ENCODE measurements around the gene PRKAR1B.

Gene PRKAR1B

DNA sequence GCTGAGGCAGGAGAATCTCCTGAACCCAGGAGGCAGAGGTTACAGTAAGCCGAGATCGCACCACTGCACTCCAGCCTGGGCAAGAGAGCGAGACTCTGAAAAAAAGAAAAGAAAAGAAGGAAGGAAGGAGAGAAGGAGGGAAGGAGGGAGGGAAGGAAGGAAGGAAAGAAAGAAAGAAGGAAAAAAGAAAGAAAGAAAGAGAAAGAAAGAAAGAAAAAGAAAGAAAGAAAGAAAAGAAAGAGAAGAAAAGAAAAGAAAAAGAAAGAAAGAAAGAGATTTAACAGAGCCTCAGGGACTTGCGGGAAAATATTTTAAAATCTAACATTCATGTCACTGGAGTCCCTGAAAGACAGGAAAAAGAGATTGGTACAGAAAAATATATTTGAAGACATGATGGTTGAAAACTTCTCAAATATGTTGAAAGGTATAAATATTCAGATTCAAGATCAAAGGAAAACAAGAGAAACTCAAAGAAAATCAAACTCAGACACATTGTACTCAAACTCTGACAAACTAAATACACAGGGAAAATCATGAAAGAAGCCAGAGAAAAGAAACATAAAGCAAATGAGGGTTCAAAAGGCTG lies 25.9 kb downstream of the PRKAR1B start:
- no peaks in the 10 kb centered on the region for H3K27me3 ChIP-seq (ENCODE audit: insufficient read depth, low read length)
- H2AFZ ChIP-seq (ENCODE audit: low read length), result no peak overlapping the region
- H3K9me3 ChIP-seq (ENCODE audit: low read length), result peaks cover 4% of the 10 kb centered on the region; the same call in 1 of the 2 replicates
- no peaks in the 10 kb centered on the region for H3K79me2 ChIP-seq (ENCODE audit: insufficient read depth, low read length)
- TF ChIP-seq, protein P1, sequence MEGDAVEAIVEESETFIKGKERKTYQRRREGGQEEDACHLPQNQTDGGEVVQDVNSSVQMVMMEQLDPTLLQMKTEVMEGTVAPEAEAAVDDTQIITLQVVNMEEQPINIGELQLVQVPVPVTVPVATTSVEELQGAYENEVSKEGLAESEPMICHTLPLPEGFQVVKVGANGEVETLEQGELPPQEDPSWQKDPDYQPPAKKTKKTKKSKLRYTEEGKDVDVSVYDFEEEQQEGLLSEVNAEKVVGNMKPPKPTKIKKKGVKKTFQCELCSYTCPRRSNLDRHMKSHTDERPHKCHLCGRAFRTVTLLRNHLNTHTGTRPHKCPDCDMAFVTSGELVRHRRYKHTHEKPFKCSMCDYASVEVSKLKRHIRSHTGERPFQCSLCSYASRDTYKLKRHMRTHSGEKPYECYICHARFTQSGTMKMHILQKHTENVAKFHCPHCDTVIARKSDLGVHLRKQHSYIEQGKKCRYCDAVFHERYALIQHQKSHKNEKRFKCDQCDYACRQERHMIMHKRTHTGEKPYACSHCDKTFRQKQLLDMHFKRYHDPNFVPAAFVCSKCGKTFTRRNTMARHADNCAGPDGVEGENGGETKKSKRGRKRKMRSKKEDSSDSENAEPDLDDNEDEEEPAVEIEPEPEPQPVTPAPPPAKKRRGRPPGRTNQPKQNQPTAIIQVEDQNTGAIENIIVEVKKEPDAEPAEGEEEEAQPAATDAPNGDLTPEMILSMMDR (IDR thresholded peaks at IDR 0.05; ENCODE audit: low read length), result no peak
- H3K4me1 ChIP-seq (ENCODE audit: insufficient read depth, low read length, severe bottlenecking), result no peaks in the 10 kb centered on the region
- no peak overlapping the region for H3K27ac ChIP-seq (ENCODE audit: low read depth, low read length, poor library complexity, severe bottlenecking)
- no peaks in the 10 kb centered on the region for H4K20me1 ChIP-seq (ENCODE audit: insufficient read depth, low read length)
- H3F3A ChIP-seq (ENCODE audit: insufficient read depth, low read length), result no peaks in the 10 kb centered on the region
- no peak overlapping the region for H3K4me2 ChIP-seq (ENCODE audit: low read length)
- H3K9me2 ChIP-seq (ENCODE audit: low read depth, low read length), result no peaks in the 10 kb centered on the region
- peaks cover 8% of the 10 kb centered on the region for H3K36me3 ChIP-seq (ENCODE audit: insufficient read depth, low read length)
- no peak overlapping the region for H3K4me3 ChIP-seq (ENCODE audit: low read depth, low read length, poor library complexity, severe bottlenecking)
- no peak overlapping the region for H3K9ac ChIP-seq (ENCODE audit: low read length)

- no peak overlapping the region for H3K9ac ChIP-seq (ENCODE audit: low read length)
- H3K4me1 ChIP-seq (ENCODE audit: insufficient read depth, low read length, severe bottlenecking), result no peaks in the 10 kb centered on the region
- no peak overlapping the region for H3K4me3 ChIP-seq (ENCODE audit: low read depth, low read length, poor library complexity, severe bottlenecking)
- no peaks in the 10 kb centered on the region for H4K20me1 ChIP-seq (ENCODE audit: insufficient read depth, low read length)
- no peaks in the 10 kb centered on the region for H3K27me3 ChIP-seq (ENCODE audit: insufficient read depth, low read length)
- TF ChIP-seq EZH2 (IDR thresholded peaks at IDR 0.05; ENCODE audit: borderline replicate concordance, low read length), result no peak
- TF ChIP-seq, protein P1 (IDR thresholded peaks at IDR 0.05; ENCODE audit: low read length), result no peak
- H3F3A ChIP-seq (ENCODE audit: insufficient read depth, low read length), result no peaks in the 10 kb centered on the region
- H3K27ac ChIP-seq (ENCODE audit: low read depth, low read length, poor library complexity, severe bottlenecking), result no peak overlapping the region
- peaks cover 4% of the 10 kb centered on the region; the same call in 1 of the 2 replicates for H3K9me3 ChIP-seq (ENCODE audit: low read length)
- H3K9me2 ChIP-seq (ENCODE audit: low read depth, low read length), result no peaks in the 10 kb centered on the region
- H3K79me2 ChIP-seq (ENCODE audit: insufficient read depth, low read length), result no peaks in the 10 kb centered on the region
- no peak overlapping the region for H3K4me2 ChIP-seq (ENCODE audit: low read length)
- peaks cover 8% of the 10 kb centered on the region for H3K36me3 ChIP-seq (ENCODE audit: insufficient read depth, low read length)
- no peak overlapping the region for H2AFZ ChIP-seq (ENCODE audit: low read length)
These were observed 27.5 kb downstream of the PRKAR1B start for GRCh38 chr7:699476-700170.

DNA sequence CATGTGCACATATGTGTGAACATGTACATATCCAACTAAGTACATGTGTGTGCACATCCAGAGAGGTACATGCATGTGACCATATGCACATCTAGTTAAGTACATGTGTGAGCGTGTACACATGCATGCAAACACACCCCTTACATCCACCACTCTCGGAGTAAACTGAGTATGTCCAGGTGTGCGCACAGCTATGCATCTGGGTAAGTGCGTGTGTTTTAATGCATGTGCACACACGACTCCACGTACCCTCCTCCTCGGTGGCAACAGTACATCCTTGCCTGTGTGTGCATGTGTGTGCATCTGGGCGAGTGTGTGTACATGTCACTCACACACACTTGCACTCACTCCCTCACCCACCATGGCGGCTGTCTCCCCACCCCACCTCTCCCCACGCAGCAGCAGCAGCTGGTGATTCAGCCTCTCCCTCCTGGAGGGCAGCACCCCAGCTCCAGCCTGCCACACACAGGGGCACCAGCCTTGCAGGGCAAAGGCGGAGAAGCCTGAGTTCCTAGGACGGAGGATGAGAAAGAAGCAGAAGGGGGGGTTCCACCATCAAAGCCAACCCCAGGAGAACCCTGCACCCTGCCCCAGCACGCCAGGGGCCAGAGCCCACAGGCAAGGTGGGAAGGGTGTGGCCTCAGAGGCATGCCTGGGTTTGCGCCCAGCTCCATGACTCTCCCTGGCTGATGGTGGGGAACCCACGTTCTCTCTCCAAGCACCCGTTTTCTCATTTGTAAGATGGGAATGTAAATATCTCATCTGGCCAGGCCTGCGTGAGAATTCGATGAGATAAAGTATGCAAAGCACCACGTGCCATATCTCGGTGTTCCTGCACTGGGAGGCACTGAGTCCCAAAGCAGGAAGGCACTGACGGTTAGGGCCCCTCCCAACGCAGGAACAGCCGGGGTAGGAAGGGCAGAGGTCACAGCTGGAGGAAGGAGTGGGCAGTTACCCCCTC lies 28.3 kb downstream of the PRKAR1B start:
- no peak overlapping the region for H3K9ac ChIP-seq (ENCODE audit: low read length)
- H4K20me1 ChIP-seq (ENCODE audit: insufficient read depth, low read length), result no peaks in the 10 kb centered on the region
- no peak overlapping the region for H3K27ac ChIP-seq (ENCODE audit: low read depth, low read length, poor library complexity, severe bottlenecking)
- no peaks in the 10 kb centered on the region for H3K27me3 ChIP-seq (ENCODE audit: insufficient read depth, low read length)
- H3K4me2 ChIP-seq (ENCODE audit: low read length), result no peak overlapping the region
- no peaks in the 10 kb centered on the region for H3F3A ChIP-seq (ENCODE audit: insufficient read depth, low read length)
- TF ChIP-seq, protein P1 (IDR thresholded peaks at IDR 0.05; ENCODE audit: low read length), result no peak
- TF ChIP-seq EZH2 (IDR thresholded peaks at IDR 0.05; ENCODE audit: borderline replicate concordance, low read length), result no peak
- peaks cover 4% of the 10 kb centered on the region; the same call in 1 of the 2 replicates for H3K9me3 ChIP-seq (ENCODE audit: low read length)
- H2AFZ ChIP-seq (ENCODE audit: low read length), result no peak overlapping the region
- peaks cover 8% of the 10 kb centered on the region for H3K36me3 ChIP-seq (ENCODE audit: insufficient read depth, low read length)
- no peaks in the 10 kb centered on the region for H3K9me2 ChIP-seq (ENCODE audit: low read depth, low read length)
- no peak overlapping the region for H3K4me3 ChIP-seq (ENCODE audit: low read depth, low read length, poor library complexity, severe bottlenecking)
- no peaks in the 10 kb centered on the region for H3K79me2 ChIP-seq (ENCODE audit: insufficient read depth, low read length)
- no peaks in the 10 kb centered on the region for H3K4me1 ChIP-seq (ENCODE audit: insufficient read depth, low read length, severe bottlenecking)

Data from OCI-LY1 (cell line).